NB4 (cell line): ENCODE measurements around the gene SLC41A3.

Experiments
- DNase-seq: peaks from one replicate; pipeline ENCODE4 v3.0.0; 2010; ENCODE audit warnings: low read depth
- H3K4me3 ChIP-seq: one replicate; pipeline ENCODE4 v1.5.1; 2011; ENCODE audit warnings: mild to moderate bottlenecking, low read depth, low read length, moderate library complexity
- CTCF ChIP-seq: IDR thresholded peaks from one replicate; pipeline ENCODE4 v1.5.1; 2012; ENCODE audit warnings: low read depth, low read length
- MYC ChIP-seq: IDR thresholded peaks from 2 replicates; pipeline ENCODE4 v1.6.1; 2011; ENCODE audit warnings: low read depth, low read length
- POLR2A ChIP-seq: IDR thresholded peaks from 2 replicates; pipeline ENCODE4 v1.6.1; 2011; ENCODE audit warnings: mild to moderate bottlenecking; ENCODE audit not compliant: insufficient read length; ENCODE audit errors: extremely low read depth
- TF ChIP-seq, protein P1 (sequence below): IDR thresholded peaks from 2 replicates; pipeline ENCODE4 v1.6.1; 2011; ENCODE audit warnings: low read depth, low read length

Gene SLC41A3

GRCh38 chr3:126053949-126054569 lies 29.9 kb downstream of the SLC41A3 start:
- TF ChIP-seq, protein P1, sequence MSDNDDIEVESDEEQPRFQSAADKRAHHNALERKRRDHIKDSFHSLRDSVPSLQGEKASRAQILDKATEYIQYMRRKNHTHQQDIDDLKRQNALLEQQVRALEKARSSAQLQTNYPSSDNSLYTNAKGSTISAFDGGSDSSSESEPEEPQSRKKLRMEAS = no peak
- TF ChIP-seq CTCF (no peak), MYC (no peak), POLR2A (no peak)
- H3K4me3 ChIP-seq = no peak overlapping the region
- no peak for DNase-seq

GRCh38 chr3:126053513-126053912 lies 30.4 kb downstream of the SLC41A3 start:
- no peak for TF ChIP-seq CTCF
- TF ChIP-seq POLR2A = no peak
- TF ChIP-seq MYC = no peak
- TF ChIP-seq, protein P1 = no peak
- DNase-seq = no peak

DNA sequence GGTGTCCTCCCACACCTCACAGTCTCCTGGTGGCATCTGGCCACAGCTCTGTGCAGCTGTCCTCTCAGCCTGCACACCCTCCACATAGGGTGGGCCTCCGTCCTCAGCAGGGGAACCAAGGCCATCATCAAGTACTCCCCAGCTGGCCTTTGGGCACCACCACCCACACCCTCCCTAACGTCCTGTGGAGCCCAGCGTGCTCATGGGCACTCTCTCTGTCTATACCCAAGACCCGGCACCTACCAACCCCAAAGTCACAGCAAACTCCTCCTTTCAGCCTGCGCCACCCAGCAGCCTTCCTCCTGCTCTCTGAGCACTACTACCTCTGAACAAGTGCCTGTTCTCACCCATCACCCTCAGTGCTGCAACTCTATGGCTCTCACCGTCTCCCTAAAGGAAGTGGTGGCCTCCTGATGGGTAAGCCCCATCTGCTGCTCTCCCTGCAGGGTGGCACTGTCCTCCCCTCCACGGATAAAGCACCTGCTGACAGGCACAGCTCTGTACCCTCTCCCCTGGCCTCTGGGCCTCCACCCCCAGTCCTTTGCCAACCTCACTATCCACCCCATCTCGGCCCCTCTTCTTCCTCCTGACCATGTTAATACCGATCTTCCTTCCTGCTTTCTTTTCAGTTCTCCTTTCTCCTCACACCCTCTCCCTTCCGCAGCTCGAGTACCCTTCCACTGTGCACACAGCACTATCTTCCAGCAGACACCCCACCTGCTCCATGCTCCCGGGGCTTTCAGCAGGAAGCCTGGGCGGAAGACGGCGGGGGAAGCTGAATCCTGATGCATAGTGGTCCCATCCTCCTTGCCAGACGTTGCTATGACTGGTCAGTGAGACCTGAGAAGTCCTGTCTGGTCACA lies 31.5 kb downstream of the SLC41A3 start:
- no peak overlapping the region for H3K4me3 ChIP-seq
- TF ChIP-seq, protein P1 = no peak
- TF ChIP-seq CTCF (no peak), POLR2A (no peak), MYC (no peak)
- no peak for DNase-seq

More at GRCh38 chr3:126053513-126053912, 30.4 kb downstream of the SLC41A3 start:
- no peak overlapping the region for H3K4me3 ChIP-seq

GRCh38 chr3:126051741-126052140 lies 32.2 kb downstream of the SLC41A3 start:
- DNase-seq = no peak
- TF ChIP-seq CTCF (no peak), MYC (no peak), POLR2A (no peak)
- TF ChIP-seq, protein P1 = no peak
- H3K4me3 ChIP-seq = no peak overlapping the region

DNA sequence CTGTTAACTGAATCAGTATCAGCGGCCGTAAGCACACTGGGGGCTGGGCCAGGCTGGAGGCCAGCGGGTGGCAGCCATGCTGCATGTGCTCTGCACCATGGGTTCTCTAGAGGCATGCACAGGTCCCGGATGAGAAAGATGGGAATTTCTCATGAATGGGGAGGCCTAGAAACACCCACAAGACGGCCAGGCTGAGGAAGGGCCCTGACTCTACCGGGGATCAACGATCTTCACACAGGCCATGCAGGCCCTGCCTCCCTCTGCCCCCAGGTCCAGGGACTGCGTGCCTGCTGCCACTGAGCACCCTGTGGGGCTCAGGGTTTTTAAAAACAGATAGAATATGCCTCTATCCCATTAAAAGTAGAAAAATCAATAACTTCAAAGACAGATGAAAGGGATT lies 32.7 kb downstream of the SLC41A3 start:
- no peak for DNase-seq
- no peak overlapping the region for H3K4me3 ChIP-seq
- TF ChIP-seq MYC (no peak), POLR2A (no peak), CTCF (no peak)
- TF ChIP-seq, protein P1 = no peak
